Tibial nerve (tissue), 4 donors: ENCODE results near the gene FKBP6.

ENCODE experiments used
- EP300 ChIP-seq, 2 donors: sonication (generic); formaldehyde crosslinking; IDR thresholded peaks; one replicate each; pipeline ENCODE4 v1.6.1; 2017; ENCODE audit warnings: antibody characterized with exemption in 2 of 2, mild to moderate bottlenecking in 1 of 2
- POLR2A ChIP-seq, 2 donors: fragments of 450-650 bp; IDR thresholded peaks; one replicate each; pipeline ENCODE4 v1.6.1; 2017; ENCODE audit warnings: antibody characterized with exemption in 2 of 2, mild to moderate bottlenecking in 2 of 2, moderate library complexity in 2 of 2
- TF ChIP-seq, protein P1 (sequence below), 5 experiments: fragments of 200-600 bp in 3 of 5; fragments of 450-650 bp in 2 of 5; sonication (generic) in 3 of 5; IDR thresholded peaks; one replicate each; pipeline ENCODE4 v1.5.1; 2016 to 2019; ENCODE audit warnings: antibody characterized with exemption in 5 of 5, mild to moderate bottlenecking in 3 of 5, moderate library complexity in 2 of 5

DNA sequence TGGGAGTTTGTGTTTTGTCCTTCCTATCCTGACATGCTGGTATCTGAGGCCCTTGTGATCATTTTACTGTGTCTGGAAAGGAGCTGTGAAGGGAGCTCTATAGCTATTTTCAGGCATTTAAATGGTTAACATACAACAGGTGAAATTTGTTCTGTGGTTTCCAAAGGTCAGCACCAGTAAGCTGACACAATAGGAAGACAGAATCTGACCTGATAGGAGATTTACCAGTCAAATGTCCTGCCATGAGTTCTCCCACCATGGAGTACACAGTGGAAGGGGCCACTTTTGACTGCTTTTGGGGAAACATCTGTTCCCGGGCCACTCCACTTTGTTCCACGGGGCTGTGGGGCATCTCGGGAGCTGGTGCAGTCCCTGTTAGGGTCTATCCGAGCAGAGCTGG lies 17.6 kb downstream of the FKBP6 start:
- TF ChIP-seq, protein P1, sequence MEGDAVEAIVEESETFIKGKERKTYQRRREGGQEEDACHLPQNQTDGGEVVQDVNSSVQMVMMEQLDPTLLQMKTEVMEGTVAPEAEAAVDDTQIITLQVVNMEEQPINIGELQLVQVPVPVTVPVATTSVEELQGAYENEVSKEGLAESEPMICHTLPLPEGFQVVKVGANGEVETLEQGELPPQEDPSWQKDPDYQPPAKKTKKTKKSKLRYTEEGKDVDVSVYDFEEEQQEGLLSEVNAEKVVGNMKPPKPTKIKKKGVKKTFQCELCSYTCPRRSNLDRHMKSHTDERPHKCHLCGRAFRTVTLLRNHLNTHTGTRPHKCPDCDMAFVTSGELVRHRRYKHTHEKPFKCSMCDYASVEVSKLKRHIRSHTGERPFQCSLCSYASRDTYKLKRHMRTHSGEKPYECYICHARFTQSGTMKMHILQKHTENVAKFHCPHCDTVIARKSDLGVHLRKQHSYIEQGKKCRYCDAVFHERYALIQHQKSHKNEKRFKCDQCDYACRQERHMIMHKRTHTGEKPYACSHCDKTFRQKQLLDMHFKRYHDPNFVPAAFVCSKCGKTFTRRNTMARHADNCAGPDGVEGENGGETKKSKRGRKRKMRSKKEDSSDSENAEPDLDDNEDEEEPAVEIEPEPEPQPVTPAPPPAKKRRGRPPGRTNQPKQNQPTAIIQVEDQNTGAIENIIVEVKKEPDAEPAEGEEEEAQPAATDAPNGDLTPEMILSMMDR (IDR thresholded peaks at IDR 0.05): no peak
- TF ChIP-seq POLR2A (IDR thresholded peaks at IDR 0.05) (no peak), EP300 (IDR thresholded peaks at IDR 0.05) (no peak)
